Keratinocyte (primary cell): ENCODE measurements around the gene SWT1.
"Not testable (repeated sequence)": the region's sequence is repeated elsewhere in the genome, so short reads cannot be mapped to it uniquely, and the experiment has no call there.

Experiments used
- CTCF ChIP-seq, 3 experiments: IDR thresholded peaks in 1 of 3; conservative IDR thresholded peaks in 1 of 3; optimal IDR thresholded peaks in 1 of 3; 2 replicates in 2 of 3; 3 replicates in 1 of 3; pipeline versions ENCODE3 to v1.5.1; 2011; ENCODE audit warnings: low read length in 3 of 3, mild to moderate bottlenecking in 3 of 3, moderate library complexity in 2 of 3, control low read depth in 1 of 3, inconsistent platforms in 1 of 3; ENCODE audit not compliant: insufficient read depth in 2 of 3; ENCODE audit errors: extremely low read depth in 1 of 3
- EZH2 ChIP-seq: IDR thresholded peaks from one replicate; pipeline ENCODE4 v1.6.1; 2012; ENCODE audit warnings: inconsistent platforms, mild to moderate bottlenecking, low read length, moderate library complexity

DNA sequence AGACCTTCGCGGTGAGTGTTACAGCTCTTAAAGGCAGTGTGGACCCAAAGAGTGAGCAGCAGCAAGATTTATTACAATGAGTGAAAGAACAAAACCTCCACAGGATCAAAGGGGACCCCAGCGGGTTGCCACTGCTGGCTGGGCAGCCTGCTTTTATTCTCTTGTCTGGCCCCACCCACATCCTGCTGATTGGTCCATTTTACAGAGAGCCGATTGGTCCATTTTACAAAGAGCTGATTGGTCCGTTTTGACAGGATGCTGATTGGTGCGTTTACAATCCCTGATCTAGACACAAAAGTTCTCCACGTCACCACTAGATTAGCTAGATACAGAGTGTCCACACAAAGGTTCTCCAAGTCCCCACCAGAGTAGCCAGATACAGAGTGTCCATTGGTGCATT, 164.1 kb downstream of the SWT1 start:
- not testable (repeated sequence) for TF ChIP-seq CTCF (optimal IDR thresholded peaks at IDR 0.05 in 1 of 3, IDR thresholded peaks at IDR 0.05 in 1 of 3, conservative IDR thresholded peaks at IDR 0.05 in 1 of 3; ENCODE audit: extremely low read depth in 1 of 3, insufficient read depth in 2 of 3, low read length in 3 of 3); EZH2
